GM12878 (cell line): ENCODE results near the gene GJA10. TPM values are rescaled to one million over a fixed set of nuclear protein-coding genes. Genes with fewer than 3 reads are reported as not detected.

Source experiments
- ATAC-seq: fragments of 200-7000 bp; cut with Tn5 transposase; 3 replicates; pipeline ENCODE4 v1.9.1; 2020; ENCODE audit warnings: mild to moderate bottlenecking, moderate library complexity
- BruUV-seq: library from RNA; stranded (reverse); fragments of 400-500 nt; replicated peaks from 2 replicates; lab custom pipeline; 2021; lab: Mats Ljungman, UMichigan
- CTCF ChIA-PET: fragments of 300-600 bp; sonication (Branson Sonifier 250); formaldehyde crosslinking; extraction: SDS; loops from one replicate; lab custom pipeline; 2021; ENCODE audit warnings: inconsistent platforms; lab: Yijun Ruan, JAX
- POLR2A ChIA-PET: fragments of 350-600 bp; formaldehyde crosslinking; extraction: SDS; loops from one replicate; lab custom pipeline; 2021; ENCODE audit warnings: inconsistent platforms; lab: Charles Lee
- RAD21 ChIA-PET: fragments of 300-600 bp; sonication (Branson Sonifier 250); formaldehyde crosslinking; loops from one replicate; lab custom pipeline; 2023; ENCODE audit warnings: antibody characterized with exemption; ENCODE audit not compliant: unreplicated experiment; lab: Charles Lee
- SMC1A ChIA-PET: fragments of 300-600 bp; sonication (Branson Sonifier 250); formaldehyde crosslinking; loops from one replicate; lab custom pipeline; 2023; ENCODE audit not compliant: unreplicated experiment, uncharacterized antibody; lab: Charles Lee
- DNase-seq: peaks from one replicate; pipeline ENCODE4 v3.0.0-alpha.2; 2011; ENCODE audit warnings: low read depth, low spot score
- FAIRE-seq: peaks from 3 replicates; lab custom pipeline; 2011; peaks lifted over from hg19 to GRCh38; lab: Jason Lieb, UNC
- H2AFZ ChIP-seq: 2 replicates; pipeline ENCODE4 v1.6.0; 2011; ENCODE audit warnings: low read depth, low read length, control low read depth; ENCODE audit not compliant: control insufficient read depth
- H3K27ac ChIP-seq: 2 replicates; pipeline ENCODE4 v1.5.1; 2011; ENCODE audit warnings: control low read depth; ENCODE audit not compliant: control insufficient read depth, insufficient read depth
- H3K27me3 ChIP-seq, 2 experiments: replicated peaks in 1 of 2; 2 replicates each; pipeline versions ENCODE4 v1.6.0 to v1.6.1; 2011; ENCODE audit warnings: low read length in 1 of 2; ENCODE audit not compliant: control insufficient read depth in 2 of 2, insufficient read depth in 2 of 2
- H3K36me3 ChIP-seq, 2 experiments: 2 replicates each; pipeline ENCODE4 v1.5.1; 2011; ENCODE audit warnings: low read length in 1 of 2; ENCODE audit not compliant: control insufficient read depth in 2 of 2, insufficient read depth in 2 of 2
- H3K4me1 ChIP-seq: 2 replicates; pipeline ENCODE4 v1.6.1; 2011; ENCODE audit warnings: mild to moderate bottlenecking, low read length, moderate library complexity, mixed read lengths; ENCODE audit not compliant: control insufficient read depth, insufficient read depth
- H3K4me2 ChIP-seq: 2 replicates; pipeline ENCODE4 v1.6.0; 2011; ENCODE audit warnings: control low read depth; ENCODE audit not compliant: control insufficient read depth, insufficient read depth
- H3K4me3 ChIP-seq: fragments of 200-600 bp; sonication (generic); 2 replicates; pipeline ENCODE4 v1.5.1; 2016
- H3K79me2 ChIP-seq: 2 replicates; pipeline ENCODE4 v1.6.0; 2011; ENCODE audit warnings: low read length; ENCODE audit not compliant: control insufficient read depth, insufficient read depth
- H3K9ac ChIP-seq: 2 replicates; pipeline ENCODE4 v1.8.0; 2011; ENCODE audit warnings: low read length, control low read depth, mixed read lengths; ENCODE audit not compliant: control insufficient read depth, insufficient read depth
- H3K9me3 ChIP-seq: replicated peaks from 3 replicates; pipeline ENCODE4 v1.5.1; 2011; ENCODE audit warnings: mild to moderate bottlenecking, low read length; ENCODE audit not compliant: control insufficient read depth, insufficient read depth
- H4K20me1 ChIP-seq: 2 replicates; pipeline ENCODE4 v1.6.0; 2011; ENCODE audit not compliant: control insufficient read depth, insufficient read depth
- ASH2L ChIP-seq: fragments of 300-600, 200-600 bp; sonication (generic); IDR thresholded peaks from 2 replicates; pipeline ENCODE4 v1.6.1; 2017; ENCODE audit warnings: low read depth, mild to moderate bottlenecking, borderline replicate concordance
- ATF2 ChIP-seq: IDR thresholded peaks from 2 replicates; pipeline ENCODE4 v1.6.1; 2012; ENCODE audit warnings: low read length, inconsistent platforms
- CBX3 ChIP-seq: fragments of 200-600 bp; sonication (generic); IDR thresholded peaks from 2 replicates; pipeline ENCODE4 v1.6.1; 2016; ENCODE audit warnings: low read depth, borderline replicate concordance
- CHD1 ChIP-seq: IDR thresholded peaks from 2 replicates; pipeline ENCODE4 v1.6.1; 2012; ENCODE audit warnings: low read depth, low read length, improper control_type of control experiment
- E2F4 ChIP-seq: IDR thresholded peaks from 2 replicates; pipeline ENCODE4 v1.6.1; 2012; ENCODE audit warnings: low read depth, low read length, improper control_type of control experiment
- ESRRA ChIP-seq: IDR thresholded peaks from 2 replicates; pipeline ENCODE4 v1.6.1; 2012; ENCODE audit warnings: mild to moderate bottlenecking, low read length, improper control_type of control experiment
- FOXK2 ChIP-seq: fragments of 450-650 bp; IDR thresholded peaks from 2 replicates; pipeline ENCODE4 v1.6.1; 2017; ENCODE audit warnings: mild to moderate bottlenecking, moderate library complexity
- GABPA ChIP-seq: IDR thresholded peaks from 2 replicates; pipeline ENCODE4 v1.6.1; 2014; ENCODE audit warnings: antibody characterized with exemption, low read depth, mild to moderate bottlenecking, inconsistent platforms
- GATAD2B ChIP-seq: fragments of 450-650 bp; conservative IDR thresholded peaks from 2 replicates; pipeline ENCODE4 v1.6.1; 2017; ENCODE audit warnings: low read depth, mild to moderate bottlenecking, moderate library complexity
- HDGF ChIP-seq: fragments of 450-650 bp; IDR thresholded peaks from 2 replicates; pipeline ENCODE4 v1.6.1; 2016; ENCODE audit warnings: antibody characterized with exemption
- RBBP5 ChIP-seq: fragments of 200-600 bp; sonication (generic); conservative IDR thresholded peaks from 2 replicates; pipeline ENCODE4 v1.6.1; 2016
- SREBF1 ChIP-seq: IDR thresholded peaks from 2 replicates; pipeline ENCODE4 v1.6.1; 2012; ENCODE audit warnings: mild to moderate bottlenecking, low read length
- WGBS: methylation state at CpG from one replicate; pipeline ENCODE4 v1.1.6; 2016; ENCODE audit warnings: low lambda C conversion rate; ENCODE audit not compliant: insufficient replicate concordance, insufficient coverage; ENCODE audit errors: missing lambda C conversion rate; 5-methylcytosine and 5-hydroxymethylcytosine counted together
- in situ Hi-C: fragments of 300-500 bp; cut with MboI; formaldehyde crosslinking; loops from 9 replicates; pipeline ENCODE4 v1.14.3; 2018; ENCODE audit warnings: mixed read lengths
- intact Hi-C: fragments of 100-400 bp; cut with micrococcal nuclease; formaldehyde crosslinking; loops from one replicate; pipeline ENCODE4 v1.14.2; 2022; ENCODE audit not compliant: unreplicated experiment
- polyA plus RNA-seq, 11 experiments: library from polyadenylated mRNA; depleted of rRNA in 4 of 11; unstranded in 6 of 11; stranded (reverse) in 5 of 11; fragments of >200 nt; fragmentation: Nextera tagmentation in 4 of 11; fragmentation: Illumina TruSeq in 1 of 11; extraction: Ambion mirVana in 4 of 11; extraction: Trizol in 1 of 11; gene quantifications; 1 replicate in 1 of 11; 2 replicates in 10 of 11; pipeline versions ENCODE4 v1.2.1 to v1.2.3, GENCODE V29; 2011 to 2016; ENCODE audit warnings: inconsistent platforms in 2 of 11, missing spikeins in 2 of 11, low read depth in 1 of 11
- total RNA-seq, 4 experiments: library from RNA; depleted of rRNA in 3 of 4; stranded (reverse); fragments of >200 nt in 3 of 4; fragmentation: Illumina TruSeq in 1 of 4; extraction: Trizol in 1 of 4; gene quantifications; 2 replicates each; pipeline versions ENCODE4 v1.2.1 to v1.2.3, GENCODE V29; 2013 to 2021
- TF ChIP-seq, protein P1 (sequence below): IDR thresholded peaks from 2 replicates; pipeline ENCODE4 v1.6.1; 2011; ENCODE audit warnings: borderline replicate concordance, low read depth, mild to moderate bottlenecking, moderate library complexity, mixed read lengths, low read length; ENCODE audit not compliant: insufficient read depth; ENCODE audit errors: extremely low read length

GJA10 gene
- total and polyA plus RNA-seq, 10 of the 15 experiments (the other 5 are each of a cell fraction or from before 2014, with no cell fraction given), result not detected

GRCh38 chr6:89862698-89863097, 31.6 kb upstream of the GJA10 start:
- Histone ChIP-seq H4K20me1 (no peaks in the 10 kb centered on the region), H3K27me3 (no peaks in the 10 kb centered on the region), H3K9ac (no peak overlapping the region), H3K4me3 (peak overlapping the region; percentile 18; the same call in 1 of the 2 replicates), H3K79me2 (no peaks in the 10 kb centered on the region), H2AFZ (no peak overlapping the region), H3K9me3 (no peaks in the 10 kb centered on the region), H3K4me1 (peaks cover 25% of the 10 kb centered on the region), H3K4me2 (no peak overlapping the region; the same call in 1 of the 2 replicates), H3K36me3 (peaks cover 3 to 15% of the 10 kb centered on the region in 2 experiments)
- BruUV-seq, result TSS peak; percentile 57
- in situ Hi-C loops (no loop called here), intact Hi-C loops (loop anchor here (2.0 kb wide), 1 partner anchor 28 kb away; no protein-coding TSS in a partner anchor)
- ChIA-PET CTCF (interaction anchor here (0.8 to 1.7 kb wide), 3 partner anchors 11 to 43 kb away, joined by 4 to 5 read pairs (median 4); partner anchors contain the start of gene MDN1), POLR2A (no interaction called here), RAD21 (no interaction called here), SMC1A (interaction anchor here (1.2 to 2.5 kb wide), 4 partner anchors 19 to 48 kb away, joined by 5 to 8 read pairs (median 6); partner anchors contain the start of gene CASP8AP2)
- WGBS, result 9% methylated on average over 2 of the region's 2 CpGs
- peak; percentile 18; the same call in 2 of the 3 replicates for ATAC-seq
- DNase-seq, result no peak
- no peak for TF ChIP-seq RBBP5
- TF ChIP-seq GABPA, result no peak
- no peak for TF ChIP-seq CBX3
- TF ChIP-seq ASH2L, result no peak
- no peak for TF ChIP-seq SREBF1
- TF ChIP-seq, protein P1, sequence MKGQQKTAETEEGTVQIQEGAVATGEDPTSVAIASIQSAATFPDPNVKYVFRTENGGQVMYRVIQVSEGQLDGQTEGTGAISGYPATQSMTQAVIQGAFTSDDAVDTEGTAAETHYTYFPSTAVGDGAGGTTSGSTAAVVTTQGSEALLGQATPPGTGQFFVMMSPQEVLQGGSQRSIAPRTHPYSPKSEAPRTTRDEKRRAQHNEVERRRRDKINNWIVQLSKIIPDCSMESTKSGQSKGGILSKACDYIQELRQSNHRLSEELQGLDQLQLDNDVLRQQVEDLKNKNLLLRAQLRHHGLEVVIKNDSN, result no peak
- no peak for TF ChIP-seq CHD1
- TF ChIP-seq FOXK2, result no peak
- TF ChIP-seq E2F4, result no peak
- TF ChIP-seq HDGF, result 0 out of 2 replicates have a peak, but pooled peaks have one; percentile 3
- no peak for TF ChIP-seq GATAD2B
- TF ChIP-seq ESRRA, result no peak
- peak; percentile 45; the same call in 1 of the 2 replicates for TF ChIP-seq ATF2
- TF ChIP-seq, all 136 proteins: peak for 2
- no peak for FAIRE-seq
- H3K27ac ChIP-seq, result peak overlapping the region; percentile 42
